Measurements from ENCODE around the gene PIP4K2A.
"Not testable (repeated sequence)": the region's sequence is repeated elsewhere in the genome, so short reads cannot be mapped to it uniquely, and the experiment has no call there.

Gene PIP4K2A

DNA sequence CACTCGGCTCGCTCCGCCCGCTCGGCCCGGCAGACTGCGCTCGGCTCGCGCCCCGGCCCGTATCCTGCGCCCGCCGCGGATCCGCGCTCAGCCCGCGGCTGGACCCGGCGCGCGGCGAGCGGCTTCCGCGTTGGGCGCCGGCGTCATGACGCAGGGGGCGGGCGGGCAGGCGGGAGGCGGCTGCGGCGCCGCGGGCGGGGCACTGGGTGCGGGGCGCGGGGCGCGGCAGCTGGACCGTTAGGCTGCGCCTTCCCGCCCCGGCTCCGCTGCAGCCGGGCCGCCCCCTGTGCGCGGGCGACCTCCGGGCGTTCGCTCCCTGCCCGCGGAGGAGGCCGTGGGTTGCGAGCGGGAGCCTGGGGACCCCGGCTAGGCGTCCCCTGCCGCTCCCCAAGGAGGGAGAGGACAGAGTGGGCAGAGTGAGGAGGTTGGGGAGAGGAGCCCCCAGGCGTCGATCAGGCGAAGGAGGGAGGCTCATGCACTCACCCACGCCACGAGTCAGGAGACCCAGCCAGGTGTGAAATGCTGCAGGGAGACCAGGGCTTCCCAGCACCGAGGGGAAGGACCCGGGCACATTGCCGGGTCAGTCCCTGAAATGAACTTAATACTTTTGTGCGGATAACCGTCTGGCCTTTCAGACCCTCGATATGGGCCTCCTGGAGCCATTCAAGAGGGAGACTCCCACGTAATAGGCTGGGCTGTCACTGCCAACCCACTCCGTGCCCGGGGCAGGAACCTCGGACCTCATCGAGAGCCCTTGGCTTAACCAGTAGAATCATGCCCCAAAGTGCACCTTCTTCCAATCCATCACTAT is at the start of gene PIP4K2A:
Gene PIP4K2A, minus strand, starts transcription at position 100 of the 811 bp plus-strand sequence. CDS start 252 bp downstream, outside the sequence.
- no peaks in the 10 kb centered on the region for H3K36me3 ChIP-seq (ENCODE audit: control insufficient read depth in 2 of 2, insufficient read depth in 2 of 2, low read length in 2 of 2)

DNA sequence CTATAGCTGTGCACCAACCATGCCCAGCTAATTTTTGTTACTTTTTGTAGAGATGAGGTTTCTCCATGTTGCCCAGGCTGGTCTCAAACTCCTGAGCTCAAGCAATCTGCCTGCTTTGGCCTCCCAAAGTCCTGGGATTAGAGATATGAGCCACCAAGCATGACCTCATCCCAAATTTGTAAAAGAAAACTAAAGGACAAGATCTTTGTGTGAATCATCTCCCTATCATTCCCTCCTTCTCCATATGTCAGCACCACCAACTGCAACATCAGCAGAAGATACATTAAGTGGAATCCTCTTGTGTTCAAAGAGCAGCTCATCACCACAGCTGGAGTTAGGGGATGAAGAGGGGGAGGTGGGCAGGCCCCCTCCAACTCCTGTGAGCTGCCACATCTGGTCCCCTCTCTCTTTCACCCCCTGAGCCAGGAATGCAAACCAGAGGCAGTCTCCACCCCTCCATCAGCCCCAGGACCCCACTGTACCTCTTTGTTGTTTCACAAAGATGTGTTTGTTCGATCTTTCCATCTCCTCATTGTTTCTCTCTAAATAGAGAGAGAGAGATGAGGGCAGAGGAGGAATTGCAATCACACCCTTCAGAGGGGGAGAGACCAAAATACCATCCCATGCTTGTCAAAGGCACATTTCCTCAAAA is 47.3 kb upstream of the PIP4K2A start:
- no peak overlapping the region for H3K9ac ChIP-seq (ENCODE audit: low read depth in 1 of 2, low read length in 2 of 2)
- H3K27ac ChIP-seq (ENCODE audit: low read depth in 2 of 2, low read length in 2 of 2) = no peak overlapping the region
- H3K36me3 ChIP-seq (ENCODE audit: control insufficient read depth in 2 of 2, insufficient read depth in 2 of 2, low read length in 2 of 2) = no peaks in the 10 kb centered on the region
- no peak overlapping the region for H3K4me3 ChIP-seq (ENCODE audit: low read length in 2 of 2)
- no peaks in the 10 kb centered on the region for H3K27me3 ChIP-seq (ENCODE audit: control insufficient read depth in 2 of 2, insufficient read depth in 2 of 2, low read length in 2 of 2)
- H3K4me1 ChIP-seq (ENCODE audit: control insufficient read depth in 2 of 2, insufficient read depth in 2 of 2, low read length in 2 of 2) = no peaks in the 10 kb centered on the region
- H3K9me3 ChIP-seq (ENCODE audit: control insufficient read depth in 2 of 2, low read length in 2 of 2) = no peaks in the 10 kb centered on the region

More for the DNA sequence above, at the start of gene PIP4K2A:
- peak within 1 kb of the TSS; percentile 69 to 81 for H3K27ac ChIP-seq (ENCODE audit: low read depth in 2 of 2, low read length in 2 of 2)
- no peaks in the 10 kb centered on the region for H3K9me3 ChIP-seq (ENCODE audit: control insufficient read depth in 2 of 2, low read length in 2 of 2)
- peaks cover 9% of the 10 kb centered on the region in 2 donors for H3K4me1 ChIP-seq (ENCODE audit: control insufficient read depth in 2 of 2, insufficient read depth in 2 of 2, low read length in 2 of 2)
- H3K9ac ChIP-seq (ENCODE audit: low read depth in 1 of 2, low read length in 2 of 2) = peak within 1 kb of the TSS; percentile 78 to 86
- H3K4me3 ChIP-seq (ENCODE audit: low read length in 2 of 2) = peak within 1 kb of the TSS; percentile 72 to 92
- H3K27me3 ChIP-seq (ENCODE audit: control insufficient read depth in 2 of 2, insufficient read depth in 2 of 2, low read length in 2 of 2) = no peaks in the 10 kb centered on the region

DNA sequence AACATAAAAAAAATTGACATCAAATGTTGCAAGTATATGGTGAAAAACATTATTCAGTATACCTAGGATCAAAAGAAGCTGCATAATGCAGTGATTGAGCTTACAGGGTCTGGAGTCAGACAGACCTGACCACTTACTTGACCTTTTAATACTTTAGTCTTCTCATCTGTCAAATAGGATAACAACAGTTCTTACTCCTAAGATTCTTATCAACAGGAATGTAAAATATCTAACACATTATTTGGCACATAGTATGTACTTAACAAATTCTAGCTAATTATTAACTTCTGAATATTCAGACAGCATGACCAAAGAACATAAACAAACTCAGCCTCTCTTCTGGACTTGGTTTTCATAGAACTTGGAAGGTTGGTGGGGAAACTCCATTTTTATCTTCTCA is 45.6 kb upstream of the PIP4K2A start:
- no peaks in the 10 kb centered on the region for H3K9me3 ChIP-seq (ENCODE audit: control insufficient read depth in 2 of 2, low read length in 2 of 2)
- H3K36me3 ChIP-seq (ENCODE audit: control insufficient read depth in 2 of 2, insufficient read depth in 2 of 2, low read length in 2 of 2) = no peaks in the 10 kb centered on the region
- H3K4me3 ChIP-seq (ENCODE audit: low read length in 2 of 2) = no peak overlapping the region
- H3K27me3 ChIP-seq (ENCODE audit: control insufficient read depth in 2 of 2, insufficient read depth in 2 of 2, low read length in 2 of 2) = no peaks in the 10 kb centered on the region
- H3K9ac ChIP-seq (ENCODE audit: low read depth in 1 of 2, low read length in 2 of 2) = no peak overlapping the region
- no peaks in the 10 kb centered on the region for H3K4me1 ChIP-seq (ENCODE audit: control insufficient read depth in 2 of 2, insufficient read depth in 2 of 2, low read length in 2 of 2)
- H3K27ac ChIP-seq (ENCODE audit: low read depth in 2 of 2, low read length in 2 of 2) = no peak overlapping the region

DNA sequence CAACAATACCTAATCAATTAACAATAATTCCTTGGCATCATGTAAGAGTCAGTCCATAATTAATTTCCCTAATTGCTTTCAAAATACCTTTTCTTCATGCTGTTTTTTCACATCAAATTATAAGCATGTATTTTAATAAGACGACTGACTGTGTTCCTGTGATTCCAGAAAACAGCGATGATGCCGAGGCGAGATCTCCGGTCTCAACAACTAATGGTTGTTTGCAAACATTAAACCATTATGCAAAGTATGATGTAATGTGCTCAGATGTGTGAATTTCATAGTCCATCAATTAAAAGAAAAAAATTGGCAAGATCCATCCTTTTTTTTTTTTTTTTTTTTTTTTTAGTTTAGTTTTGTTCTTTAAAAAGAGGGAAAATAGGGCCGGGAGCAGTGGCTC is 44.5 kb upstream of the PIP4K2A start:
- Histone ChIP-seq H3K27ac (ENCODE audit: low read depth in 2 of 2, low read length in 2 of 2) (no peak overlapping the region), H3K9me3 (ENCODE audit: control insufficient read depth in 2 of 2, low read length in 2 of 2) (no peaks in the 10 kb centered on the region), H3K9ac (ENCODE audit: low read depth in 1 of 2, low read length in 2 of 2) (no peak overlapping the region), H3K36me3 (ENCODE audit: control insufficient read depth in 2 of 2, insufficient read depth in 2 of 2, low read length in 2 of 2) (no peaks in the 10 kb centered on the region), H3K4me1 (ENCODE audit: control insufficient read depth in 2 of 2, insufficient read depth in 2 of 2, low read length in 2 of 2) (no peaks in the 10 kb centered on the region), H3K4me3 (ENCODE audit: low read length in 2 of 2) (no peak overlapping the region), H3K27me3 (ENCODE audit: control insufficient read depth in 2 of 2, insufficient read depth in 2 of 2, low read length in 2 of 2) (no peaks in the 10 kb centered on the region)

DNA sequence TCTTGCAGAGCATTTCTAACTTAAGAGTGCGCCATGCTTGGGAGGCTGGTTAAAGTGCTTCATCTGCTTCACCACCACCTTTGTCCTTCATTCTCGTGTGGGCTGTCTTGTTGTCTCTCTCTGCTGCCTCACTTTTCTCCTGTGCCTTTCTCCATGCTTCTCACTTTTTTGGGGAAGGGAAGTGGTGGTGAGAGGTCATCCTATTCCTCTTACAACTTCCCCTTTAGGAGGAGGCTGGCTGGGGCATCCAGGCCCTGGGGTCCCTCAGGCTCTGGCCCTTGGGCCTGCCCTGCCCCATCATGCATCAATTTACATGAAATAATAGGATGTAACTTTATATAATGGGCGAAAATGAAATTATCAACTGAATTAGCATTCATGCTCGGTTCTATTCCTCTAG is 39.9 kb upstream of the PIP4K2A start:
- Histone ChIP-seq H3K27ac (ENCODE audit: low read depth in 2 of 2, low read length in 2 of 2) (no peak overlapping the region), H3K36me3 (ENCODE audit: control insufficient read depth in 2 of 2, insufficient read depth in 2 of 2, low read length in 2 of 2) (no peaks in the 10 kb centered on the region), H3K4me3 (ENCODE audit: low read length in 2 of 2) (no peak overlapping the region), H3K9ac (ENCODE audit: low read depth in 1 of 2, low read length in 2 of 2) (no peak overlapping the region), H3K27me3 (ENCODE audit: control insufficient read depth in 2 of 2, insufficient read depth in 2 of 2, low read length in 2 of 2) (no peaks in the 10 kb centered on the region), H3K9me3 (ENCODE audit: control insufficient read depth in 2 of 2, low read length in 2 of 2) (no peaks in the 10 kb centered on the region), H3K4me1 (ENCODE audit: control insufficient read depth in 2 of 2, insufficient read depth in 2 of 2, low read length in 2 of 2) (no peaks in the 10 kb centered on the region)

DNA sequence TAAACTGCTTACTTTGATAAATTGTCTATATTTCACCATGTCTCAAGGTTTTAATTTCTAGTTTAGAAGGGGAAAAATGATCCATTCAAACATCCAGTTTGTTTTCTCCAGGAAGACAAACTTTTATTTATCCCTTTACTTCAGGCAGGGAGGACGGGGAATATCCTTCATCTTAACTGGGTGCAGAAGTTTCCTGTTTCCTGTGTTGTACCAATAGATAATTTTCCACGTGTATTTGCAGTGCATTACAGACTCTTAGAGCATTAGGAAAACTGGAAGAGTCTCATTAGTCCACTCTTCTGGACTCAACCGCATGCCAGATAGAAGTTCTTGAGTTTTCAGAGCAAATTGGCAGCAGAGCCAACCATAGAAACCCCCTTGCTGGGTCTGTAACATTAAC is 39.4 kb upstream of the PIP4K2A start:
- Histone ChIP-seq H3K27ac (ENCODE audit: low read depth in 2 of 2, low read length in 2 of 2) (no peak overlapping the region), H3K9me3 (ENCODE audit: control insufficient read depth in 2 of 2, low read length in 2 of 2) (no peaks in the 10 kb centered on the region), H3K4me3 (ENCODE audit: low read length in 2 of 2) (no peak overlapping the region), H3K27me3 (ENCODE audit: control insufficient read depth in 2 of 2, insufficient read depth in 2 of 2, low read length in 2 of 2) (no peaks in the 10 kb centered on the region), H3K36me3 (ENCODE audit: control insufficient read depth in 2 of 2, insufficient read depth in 2 of 2, low read length in 2 of 2) (no peaks in the 10 kb centered on the region), H3K4me1 (ENCODE audit: control insufficient read depth in 2 of 2, insufficient read depth in 2 of 2, low read length in 2 of 2) (no peaks in the 10 kb centered on the region), H3K9ac (ENCODE audit: low read depth in 1 of 2, low read length in 2 of 2) (no peak overlapping the region)

DNA sequence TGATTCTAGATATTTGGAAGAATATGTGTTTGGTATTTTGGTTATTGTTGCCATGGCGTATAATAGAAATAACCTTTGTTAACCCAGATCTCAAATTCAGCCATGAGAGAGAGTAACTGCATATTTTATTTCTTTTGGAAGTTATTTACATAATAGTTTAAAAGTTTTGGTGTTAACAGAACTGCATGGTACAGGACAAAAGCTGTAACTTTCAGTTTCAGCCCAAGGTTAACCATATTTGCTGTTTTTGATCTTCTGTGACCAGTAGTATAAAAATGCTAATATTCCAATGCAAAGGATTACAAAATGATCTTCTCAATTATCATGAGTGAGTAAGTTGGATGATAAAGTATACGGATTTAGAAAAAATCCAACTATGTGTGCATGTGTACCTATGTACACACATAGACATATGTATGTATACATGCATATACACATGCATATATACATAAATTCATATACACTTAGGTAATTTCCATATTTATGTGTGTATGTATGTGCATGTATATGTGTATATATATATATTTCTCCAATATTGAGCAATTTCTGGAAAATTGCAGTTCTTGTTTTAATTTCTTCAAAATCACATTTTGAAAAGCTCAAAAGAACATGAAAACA is 38.0 kb upstream of the PIP4K2A start:
- no peak overlapping the region for H3K27ac ChIP-seq (ENCODE audit: low read depth in 2 of 2, low read length in 2 of 2)
- no peaks in the 10 kb centered on the region for H3K4me1 ChIP-seq (ENCODE audit: control insufficient read depth in 2 of 2, insufficient read depth in 2 of 2, low read length in 2 of 2)
- H3K36me3 ChIP-seq (ENCODE audit: control insufficient read depth in 2 of 2, insufficient read depth in 2 of 2, low read length in 2 of 2) = no peaks in the 10 kb centered on the region
- H3K9ac ChIP-seq (ENCODE audit: low read depth in 1 of 2, low read length in 2 of 2) = no peak overlapping the region
- no peaks in the 10 kb centered on the region for H3K27me3 ChIP-seq (ENCODE audit: control insufficient read depth in 2 of 2, insufficient read depth in 2 of 2, low read length in 2 of 2)
- no peaks in the 10 kb centered on the region for H3K9me3 ChIP-seq (ENCODE audit: control insufficient read depth in 2 of 2, low read length in 2 of 2)
- H3K4me3 ChIP-seq (ENCODE audit: low read length in 2 of 2) = no peak overlapping the region

DNA sequence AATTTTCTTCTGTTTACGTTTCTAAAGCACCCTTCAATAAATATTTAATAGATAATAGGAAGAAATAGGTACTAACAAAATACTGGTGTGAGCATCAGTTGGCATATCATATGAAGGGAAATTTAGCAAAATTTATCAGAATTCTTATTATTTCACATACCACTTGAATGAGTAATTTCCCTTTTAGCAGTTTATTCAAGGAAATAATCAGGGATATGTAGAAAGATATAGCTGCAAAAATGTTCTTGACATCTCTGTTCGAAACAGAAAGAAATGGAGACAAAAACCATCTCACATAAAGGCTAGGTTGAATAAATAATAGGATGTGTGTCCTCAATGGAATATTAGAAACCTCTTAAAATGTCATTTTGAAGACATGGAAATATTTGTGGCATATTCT is 35.8 kb upstream of the PIP4K2A start:
- H3K4me1 ChIP-seq (ENCODE audit: control insufficient read depth in 2 of 2, insufficient read depth in 2 of 2, low read length in 2 of 2) = no peaks in the 10 kb centered on the region
- H3K27me3 ChIP-seq (ENCODE audit: control insufficient read depth in 2 of 2, insufficient read depth in 2 of 2, low read length in 2 of 2) = no peaks in the 10 kb centered on the region
- no peaks in the 10 kb centered on the region for H3K9me3 ChIP-seq (ENCODE audit: control insufficient read depth in 2 of 2, low read length in 2 of 2)
- no peak overlapping the region for H3K4me3 ChIP-seq (ENCODE audit: low read length in 2 of 2)
- H3K36me3 ChIP-seq (ENCODE audit: control insufficient read depth in 2 of 2, insufficient read depth in 2 of 2, low read length in 2 of 2) = no peaks in the 10 kb centered on the region
- H3K9ac ChIP-seq (ENCODE audit: low read depth in 1 of 2, low read length in 2 of 2) = no peak overlapping the region
- no peak overlapping the region for H3K27ac ChIP-seq (ENCODE audit: low read depth in 2 of 2, low read length in 2 of 2)

DNA sequence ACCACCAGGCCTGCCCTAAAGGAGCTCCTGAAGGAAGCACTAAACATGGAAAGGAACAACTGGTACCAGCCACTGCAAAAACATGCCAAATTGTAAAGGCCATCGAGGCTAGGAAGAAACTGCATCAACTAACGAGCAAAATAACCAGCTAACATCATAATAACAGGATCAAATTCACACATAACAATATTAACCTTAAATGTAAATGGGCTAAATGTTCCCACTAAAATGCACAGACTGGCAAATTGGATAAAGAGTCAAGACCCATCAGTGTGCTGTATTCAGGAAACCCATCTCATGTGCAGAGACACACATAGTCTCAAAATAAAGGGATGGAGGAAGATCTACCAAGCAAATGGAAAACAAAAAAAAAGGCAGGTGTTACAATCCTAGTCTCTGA is 30.5 kb upstream of the PIP4K2A start:
- not testable (repeated sequence) for H3K36me3 ChIP-seq (ENCODE audit: control insufficient read depth in 2 of 2, insufficient read depth in 2 of 2, low read length in 2 of 2); H3K4me3 ChIP-seq (ENCODE audit: low read length in 2 of 2); H3K9me3 ChIP-seq (ENCODE audit: control insufficient read depth in 2 of 2, low read length in 2 of 2); H3K27ac ChIP-seq (ENCODE audit: low read depth in 2 of 2, low read length in 2 of 2); H3K4me1 ChIP-seq (ENCODE audit: control insufficient read depth in 2 of 2, insufficient read depth in 2 of 2, low read length in 2 of 2); H3K27me3 ChIP-seq (ENCODE audit: control insufficient read depth in 2 of 2, insufficient read depth in 2 of 2, low read length in 2 of 2); H3K9ac ChIP-seq (ENCODE audit: low read depth in 1 of 2, low read length in 2 of 2)

DNA sequence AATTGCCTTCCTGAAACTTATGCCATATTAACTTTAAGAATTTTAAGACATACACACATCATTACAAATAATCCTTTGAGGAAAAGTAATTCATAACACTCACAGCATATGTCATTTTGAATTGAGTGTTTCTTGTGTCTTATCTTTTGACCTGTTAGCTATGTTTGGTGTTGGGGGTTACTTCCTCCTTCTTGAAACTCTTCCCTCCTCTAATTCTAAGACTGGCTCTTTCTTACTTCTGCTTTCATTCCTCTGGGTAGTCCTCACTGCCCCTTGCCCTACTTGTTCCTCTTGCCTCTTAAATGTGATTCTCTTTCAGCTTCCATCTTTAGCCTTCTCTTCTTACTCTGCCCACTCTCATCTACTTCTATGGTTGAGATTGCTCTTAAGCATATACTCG is 28.3 kb upstream of the PIP4K2A start:
- no peak overlapping the region for H3K27ac ChIP-seq (ENCODE audit: low read depth in 2 of 2, low read length in 2 of 2)
- H3K4me3 ChIP-seq (ENCODE audit: low read length in 2 of 2) = no peak overlapping the region
- no peaks in the 10 kb centered on the region for H3K9me3 ChIP-seq (ENCODE audit: control insufficient read depth in 2 of 2, low read length in 2 of 2)
- H3K36me3 ChIP-seq (ENCODE audit: control insufficient read depth in 2 of 2, insufficient read depth in 2 of 2, low read length in 2 of 2) = no peaks in the 10 kb centered on the region
- H3K4me1 ChIP-seq (ENCODE audit: control insufficient read depth in 2 of 2, insufficient read depth in 2 of 2, low read length in 2 of 2) = no peaks in the 10 kb centered on the region
- no peak overlapping the region for H3K9ac ChIP-seq (ENCODE audit: low read depth in 1 of 2, low read length in 2 of 2)
- H3K27me3 ChIP-seq (ENCODE audit: control insufficient read depth in 2 of 2, insufficient read depth in 2 of 2, low read length in 2 of 2) = no peaks in the 10 kb centered on the region

Data from mucosa of rectum (tissue), 2 donors.